HepG2 (cell line): ENCODE data around the gene APIP. TPM values are rescaled to one million over a fixed set of nuclear protein-coding genes. Genes with fewer than 3 reads are reported as not detected.

Experiments
- ATAC-seq: fragments of 200-7000 bp; cut with Tn5 transposase; 3 replicates; pipeline ENCODE4 v1.9.1; 2020; ENCODE audit warnings: mild to moderate bottlenecking, moderate library complexity
- BruUV-seq: library from RNA; stranded (reverse); fragments of 400-500 nt; replicated peaks from 2 replicates; lab custom pipeline; 2021; lab: Mats Ljungman, UMichigan
- CTCF ChIA-PET: fragments of 300-600 bp; formaldehyde crosslinking; extraction: SDS; loops from one replicate; lab custom pipeline; 2021; ENCODE audit warnings: low total read pairs, inconsistent platforms, low intra/inter-chr PET ratio; lab: Yijun Ruan, JAX
- POLR2A ChIA-PET: fragments of 350-600 bp; sonication (Branson Sonifier 250); formaldehyde crosslinking; loops from one replicate; lab custom pipeline; 2020; ENCODE audit warnings: antibody characterized with exemption, inconsistent platforms; lab: Yijun Ruan, JAX
- DNase-seq: peaks from one replicate; pipeline ENCODE4 v3.0.0-alpha.2; 2015; ENCODE audit warnings: low spot score
- FAIRE-seq: peaks from 3 replicates; lab custom pipeline; 2011; peaks lifted over from hg19 to GRCh38; lab: Jason Lieb, UNC
- H2AFZ ChIP-seq: one replicate; pipeline ENCODE4 v1.6.1; 2011; ENCODE audit warnings: low read length, inconsistent platforms
- H3K27ac ChIP-seq: fragments of 300-600 bp; 3 replicates; pipeline ENCODE4 v1.8.0; 2011; ENCODE audit warnings: mixed run types, mild to moderate bottlenecking, mixed read lengths, low read length, inconsistent platforms; ENCODE audit not compliant: insufficient read depth; ENCODE audit errors: extremely low read length
- H3K27me3 ChIP-seq, 2 experiments: fragments of 200-600 bp in 1 of 2; 2 replicates in 1 of 2; 3 replicates in 1 of 2; pipeline versions ENCODE4 v1.6.0 to v1.8.0; 2011; ENCODE audit warnings: low read length in 2 of 2, mild to moderate bottlenecking in 2 of 2, moderate library complexity in 2 of 2, inconsistent platforms in 1 of 2; ENCODE audit not compliant: insufficient read depth in 2 of 2, control insufficient read depth in 1 of 2
- H3K36me3 ChIP-seq, 2 experiments: fragments of 200-600 bp in 1 of 2; replicated peaks in 1 of 2; 2 replicates in 1 of 2; 3 replicates in 1 of 2; pipeline versions ENCODE4 v1.5.1 to v1.8.0; 2011; ENCODE audit warnings: low read length in 2 of 2, inconsistent platforms in 1 of 2; ENCODE audit not compliant: insufficient read depth in 2 of 2, control insufficient read depth in 1 of 2
- H3K4me1 ChIP-seq: 2 replicates; pipeline ENCODE4 v1.5.1; 2012; ENCODE audit warnings: low read length, inconsistent platforms; ENCODE audit not compliant: insufficient read depth
- H3K4me2 ChIP-seq: 2 replicates; pipeline ENCODE4 v1.6.0; 2011; ENCODE audit warnings: low read depth, low read length, inconsistent platforms
- H3K4me3 ChIP-seq, 3 experiments: fragments of 200-600 bp in 1 of 3; sonication (generic), shearing (Covaris generic) in 1 of 3; replicated peaks in 1 of 3; 2 replicates each; pipeline ENCODE4 v1.5.1; 2011 to 2016; ENCODE audit warnings: low read length in 3 of 3, inconsistent platforms in 2 of 3, low read depth in 2 of 3, mild to moderate bottlenecking in 2 of 3, control low read depth in 1 of 3, mixed read lengths in 1 of 3; ENCODE audit not compliant: insufficient read depth in 1 of 3
- H3K79me2 ChIP-seq: one replicate; pipeline ENCODE4 v1.6.1; 2011; ENCODE audit warnings: low read length, inconsistent platforms; ENCODE audit not compliant: insufficient read depth
- H3K9ac ChIP-seq: 2 replicates; pipeline ENCODE4 v1.6.0; 2011; ENCODE audit warnings: mild to moderate bottlenecking, low read depth, low read length, inconsistent platforms; ENCODE audit not compliant: insufficient read depth
- H3K9me3 ChIP-seq: 2 replicates; pipeline ENCODE4 v1.5.1; 2012; ENCODE audit warnings: mild to moderate bottlenecking, low read length
- H4K20me1 ChIP-seq: 2 replicates; pipeline ENCODE4 v1.6.0; 2011; ENCODE audit warnings: inconsistent platforms, mild to moderate bottlenecking, low read length, moderate library complexity; ENCODE audit not compliant: insufficient read depth
- ARID2 ChIP-seq: sonication (generic); formaldehyde crosslinking; IDR thresholded peaks from 2 replicates; pipeline ENCODE4 v1.8.1; 2022; ENCODE audit warnings: mild to moderate bottlenecking, missing genetic modification reagents, borderline replicate concordance
- HES4 ChIP-seq: sonication (generic); formaldehyde crosslinking; IDR thresholded peaks from 2 replicates; pipeline ENCODE4 v1.9.0; 2021; ENCODE audit warnings: mild to moderate bottlenecking, missing genetic modification reagents, borderline replicate concordance
- HOMEZ ChIP-seq: IDR thresholded peaks from 2 replicates; pipeline ENCODE4 v1.6.1; 2016; ENCODE audit warnings: low read depth
- IKZF1 ChIP-seq: fragments of 450-650 bp; IDR thresholded peaks from 2 replicates; pipeline ENCODE4 v1.7.1; 2016
- KDM6A ChIP-seq: IDR thresholded peaks from 2 replicates; pipeline ENCODE4 v1.6.1; 2016; ENCODE audit warnings: low read depth
- MBD4 ChIP-seq: IDR thresholded peaks from 2 replicates; pipeline ENCODE4 v1.6.1; 2012; ENCODE audit warnings: low read length, inconsistent platforms, borderline replicate concordance
- MBNL3 ChIP-seq: fragments of 250-450 bp; sonication (Bioruptor Pico); conservative IDR thresholded peaks from 2 replicates; pipeline ENCODE4 v1.8.0; 2022; ENCODE audit warnings: mild to moderate bottlenecking, inconsistent platforms
- MED1 ChIP-seq: sonication (generic); formaldehyde crosslinking; IDR thresholded peaks from 2 replicates; pipeline ENCODE4 v1.4.0; 2020; ENCODE audit warnings: missing genetic modification reagents
- NFYB ChIP-seq: sonication (generic); formaldehyde crosslinking; IDR thresholded peaks from 2 replicates; pipeline ENCODE4 v1.4.0; 2020; ENCODE audit warnings: missing genetic modification reagents
- NR2F1 ChIP-seq, 2 experiments: fragments of 450-650 bp in 1 of 2; formaldehyde crosslinking in 1 of 2; IDR thresholded peaks; 2 replicates each; pipeline versions ENCODE4 v1.5.0 to v1.6.1; 2016 to 2020; ENCODE audit warnings: mild to moderate bottlenecking in 1 of 2, missing compliant biosample characterization in 1 of 2, missing genetic modification reagents in 1 of 2, moderate library complexity in 1 of 2
- PHF5A ChIP-seq: IDR thresholded peaks from one replicate; pipeline ENCODE4 v1.6.1; 2018; ENCODE audit warnings: low read depth, missing genetic modification reagents; ENCODE audit not compliant: unreplicated experiment
- ZIK1 ChIP-seq: sonication (generic); formaldehyde crosslinking; IDR thresholded peaks from 2 replicates; pipeline ENCODE4 v1.5.0; 2020; ENCODE audit warnings: mild to moderate bottlenecking, low read depth, missing genetic modification reagents, borderline replicate concordance
- ZNF18 ChIP-seq: sonication (generic); formaldehyde crosslinking; IDR thresholded peaks from 2 replicates; pipeline ENCODE4 v1.8.0; 2022; ENCODE audit warnings: mild to moderate bottlenecking, missing genetic modification reagents; ENCODE audit not compliant: insufficient replicate concordance
- ZNF354B ChIP-seq: sonication (generic); formaldehyde crosslinking; IDR thresholded peaks from 2 replicates; pipeline ENCODE4 v1.8.0; 2022; ENCODE audit warnings: mild to moderate bottlenecking, missing genetic modification reagents
- WGBS: methylation state at CpG from one replicate; pipeline ENCODE4 v1.1.6; 2017; ENCODE audit warnings: low lambda C conversion rate; 5-methylcytosine and 5-hydroxymethylcytosine counted together
- in situ Hi-C: cut with HindIII; loops from 2 replicates; pipeline ENCODE4 v1.10.0; 2017; ENCODE audit warnings: low pct_unique_long_range_greater_than_20kb; ENCODE audit not compliant: extremely low pct_ligation_motif_present
- intact Hi-C: fragments of 100-400 bp; cut with micrococcal nuclease; formaldehyde crosslinking; loops from one replicate; pipeline ENCODE4 v1.10.0; 2022; ENCODE audit not compliant: unreplicated experiment
- polyA plus RNA-seq, 8 experiments: library from polyadenylated mRNA; depleted of rRNA in 3 of 8; stranded (reverse) in 7 of 8; unstranded in 1 of 8; fragments of >200 nt; fragmentation: Illumina TruSeq in 4 of 8; extraction: Trizol in 4 of 8; gene quantifications; 2 replicates each; pipeline versions ENCODE4 v1.2.1 to v1.2.3, GENCODE V29; 2011 to 2016; ENCODE audit warnings: low read depth in 4 of 8, missing spikeins in 1 of 8, mixed read lengths in 1 of 8; ENCODE audit not compliant: insufficient read depth in 1 of 8
- total RNA-seq, 5 experiments: library from RNA; depleted of rRNA; stranded (reverse); fragments of >200 nt; fragmentation: Illumina TruSeq; extraction: Trizol; gene quantifications; 2 replicates each; pipeline ENCODE4 v1.2.3, GENCODE V29; 2016; ENCODE audit warnings: low read depth in 1 of 5
- TF ChIP-seq, protein P1 (sequence below): sonication (generic); formaldehyde crosslinking; IDR thresholded peaks from 2 replicates; pipeline ENCODE4 v1.8.1; 2023; ENCODE audit warnings: mild to moderate bottlenecking, missing genetic modification reagents

The APIP gene
- total and polyA plus RNA-seq, 2 of the 13 experiments (the other 11 are each of a cell fraction or from before 2014, with no cell fraction given) = 16.9 to 31.0 TPM

DNA sequence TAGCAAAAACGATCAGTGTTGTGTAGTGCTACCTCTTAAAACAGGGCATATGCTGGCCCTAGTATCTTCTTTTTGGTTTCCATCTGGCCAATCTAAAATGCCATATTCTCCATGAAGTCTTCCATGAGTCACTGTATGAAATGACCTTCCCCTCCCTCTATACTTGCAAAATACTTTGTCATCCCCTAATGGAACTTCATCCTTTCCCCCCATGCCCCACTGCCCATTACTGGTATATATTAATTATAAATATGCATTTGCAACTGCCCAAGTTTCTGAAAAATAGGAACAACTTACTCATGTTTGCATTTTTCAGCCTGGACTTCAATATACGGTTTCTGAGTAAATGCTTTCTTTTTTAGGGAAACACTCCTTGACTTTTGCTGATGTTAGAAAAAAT lies 4.5 kb downstream of the APIP start:
- Histone ChIP-seq H3K4me2 (no peak overlapping the region), H3K27me3 (no peaks in the 10 kb centered on the region; a peak in 1 of 5 replicates), H3K9ac (no peak overlapping the region), H2AFZ (no peak overlapping the region), H3K4me1 (peaks cover 58% of the 10 kb centered on the region), H4K20me1 (no peaks in the 10 kb centered on the region), H3K9me3 (no peaks in the 10 kb centered on the region), H3K79me2 (peaks cover 8% of the 10 kb centered on the region), H3K4me3 (no peak overlapping the region), H3K36me3 (no peaks in the 10 kb centered on the region), H3K27ac (no peak overlapping the region)
- intact Hi-C loops = no loop called here
- in situ Hi-C loops = loop anchor here (25.0 kb wide), 1 partner anchor 749 kb away; no protein-coding TSS in a partner anchor
- no TSS peak for BruUV-seq
- WGBS = 88% methylated on average over 2 of the region's 2 CpGs
- DNase-seq (no peak), FAIRE-seq (no peak), ATAC-seq (no peak)
- POLR2A ChIA-PET = no interaction called here
- TF ChIP-seq ZIK1 (CRISPR knock-in tag) (no peak), HES4 (CRISPR knock-in tag) (no peak), ZNF354B (CRISPR knock-in tag) (no peak), MBD4 (no peak), KDM6A (CRISPR knock-in tag) (no peak), MBNL3 (no peak), NFYB (no peak), HOMEZ (CRISPR knock-in tag) (no peak), NR2F1 (CRISPR knock-in tag; IDR thresholded peaks at IDR 0.05) (no peak), IKZF1 (no peak), ZNF18 (CRISPR knock-in tag) (no peak), MED1 (CRISPR knock-in tag) (no peak), ARID2 (CRISPR knock-in tag) (no peak), PHF5A (CRISPR knock-in tag) (no peak)
- TF ChIP-seq, protein P1, sequence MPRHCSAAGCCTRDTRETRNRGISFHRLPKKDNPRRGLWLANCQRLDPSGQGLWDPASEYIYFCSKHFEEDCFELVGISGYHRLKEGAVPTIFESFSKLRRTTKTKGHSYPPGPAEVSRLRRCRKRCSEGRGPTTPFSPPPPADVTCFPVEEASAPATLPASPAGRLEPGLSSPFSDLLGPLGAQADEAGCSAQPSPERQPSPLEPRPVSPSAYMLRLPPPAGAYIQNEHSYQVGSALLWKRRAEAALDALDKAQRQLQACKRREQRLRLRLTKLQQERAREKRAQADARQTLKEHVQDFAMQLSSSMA (CRISPR knock-in tag) = no peak
- CTCF ChIA-PET = no interaction called here
